DOHH2 (cell line): ENCODE data around the gene GUCA2B.

Source experiments
- CTCF ChIP-seq: fragments of 200-600 bp; sonication (generic); IDR thresholded peaks from one replicate; pipeline ENCODE4 v1.5.1; 2014; ENCODE audit warnings: antibody characterized with exemption, mild to moderate bottlenecking, low read depth, low read length; ENCODE audit not compliant: poor library complexity, severe bottlenecking
- EZH2phosphoT487 ChIP-seq: fragments of 200-600 bp; sonication (generic); IDR thresholded peaks from 2 replicates; pipeline ENCODE4 v1.6.1; 2017; ENCODE audit warnings: borderline replicate concordance, mild to moderate bottlenecking, antibody characterized with exemption, low read length, moderate library complexity, mixed read lengths

GRCh38 chr1:42133809-42134526 is 19.2 kb upstream of the GUCA2B start:
- TF ChIP-seq CTCF (no peak), EZH2phosphoT487 (no peak)
